RWPE1 (cell line): Measurements from ENCODE around the gene FGF14.

Experiments
- CTCF ChIA-PET: fragments of 350-600 bp; sonication (Branson Sonifier 250); formaldehyde crosslinking; extraction: SDS; loops from one replicate; lab custom pipeline; 2021; lab: Yijun Ruan, JAX
- POLR2A ChIA-PET: fragments of 400-600 bp; formaldehyde crosslinking; extraction: SDS; loops from one replicate; lab custom pipeline; 2020; ENCODE audit warnings: antibody characterized with exemption; ENCODE audit not compliant: low non-redundant PET; lab: Yijun Ruan, JAX
- DNase-seq: peaks from one replicate; pipeline ENCODE4 v3.0.0; 2012; ENCODE audit warnings: low spot score
- H3K27ac ChIP-seq: fragments of 450-650 bp; 2 replicates; pipeline ENCODE4 v1.5.1; 2017
- CTCF ChIP-seq: fragments of 450-650 bp; conservative IDR thresholded peaks from 2 replicates; pipeline ENCODE4 v1.5.1; 2017; ENCODE audit warnings: low read depth, mild to moderate bottlenecking

FGF14 gene

GRCh38 chr13:101703838-101704237, 698.0 kb downstream of the FGF14 start:
- DNase-seq, result no peak
- TF ChIP-seq CTCF, result no peak
- ChIA-PET CTCF (no interaction called here), POLR2A (no interaction called here)
- no peak overlapping the region for H3K27ac ChIP-seq

- POLR2A ChIA-PET, result no interaction called here
- CTCF ChIA-PET, result no interaction called here
- DNase-seq, result no peak
- no peak overlapping the region for H3K27ac ChIP-seq
- TF ChIP-seq CTCF, result no peak
These were observed 698.8 kb downstream of the FGF14 start for GRCh38 chr13:101703081-101703480.

GRCh38 chr13:101700598-101700997, 701.2 kb downstream of the FGF14 start:
- no peak for DNase-seq
- POLR2A ChIA-PET, result no interaction called here

GRCh38 chr13:101698400-101698799, 703.4 kb downstream of the FGF14 start:
- no peak overlapping the region for H3K27ac ChIP-seq
- DNase-seq, result peak; percentile 14
- ChIA-PET POLR2A (no interaction called here), CTCF (no interaction called here)
- TF ChIP-seq CTCF, result no peak

More at GRCh38 chr13:101700598-101700997, 701.2 kb downstream of the FGF14 start:
- TF ChIP-seq CTCF, result no peak
- no peak overlapping the region for H3K27ac ChIP-seq
- CTCF ChIA-PET, result no interaction called here

GRCh38 chr13:101697745-101698144, 704.1 kb downstream of the FGF14 start:
- CTCF ChIA-PET, result no interaction called here
- TF ChIP-seq CTCF, result no peak
- POLR2A ChIA-PET, result no interaction called here
- no peak overlapping the region for H3K27ac ChIP-seq
- DNase-seq, result no peak

- DNase-seq, result no peak
- POLR2A ChIA-PET, result no interaction called here
- CTCF ChIA-PET, result interaction anchor here (0.7 kb wide), 1 partner anchor 77 kb away, joined by 4 read pairs; no protein-coding TSS in a partner anchor
- no peak for TF ChIP-seq CTCF
- no peak overlapping the region for H3K27ac ChIP-seq
These were observed 705.9 kb downstream of the FGF14 start for GRCh38 chr13:101695870-101696516.
